NCI-H1694 treated with DMSO at 0.1 percent for 48 hours (cell line): ENCODE measurements around the gene SMTNL2.
"Not testable (repeated sequence)": the region's sequence is repeated elsewhere in the genome, so short reads cannot be mapped to it uniquely, and the experiment has no call there.

Source experiments
- DNase-seq: peaks from one replicate; lab custom pipeline; 2025; lab: John Stamatoyannopoulos, UW

SMTNL2 gene

DNA sequence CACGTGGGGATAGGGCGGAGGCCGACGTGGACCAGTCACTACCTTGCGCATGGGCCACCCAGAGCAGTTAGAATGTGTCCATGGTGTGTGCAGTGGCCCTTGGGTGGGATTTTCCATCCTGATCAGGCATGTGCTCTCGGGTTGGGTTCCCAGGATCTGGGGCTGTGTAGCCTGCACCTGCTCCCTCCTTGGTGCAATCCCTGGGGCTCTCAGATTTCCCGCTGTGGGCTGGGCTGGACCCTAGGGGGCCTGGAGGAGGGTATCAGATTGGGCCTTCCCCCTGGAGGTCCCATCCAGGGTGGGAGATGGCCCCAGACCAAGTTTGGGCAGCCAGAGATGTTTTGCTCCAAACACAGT lies 1.3 kb downstream of the SMTNL2 start:
- DNase-seq, result no peak

DNA sequence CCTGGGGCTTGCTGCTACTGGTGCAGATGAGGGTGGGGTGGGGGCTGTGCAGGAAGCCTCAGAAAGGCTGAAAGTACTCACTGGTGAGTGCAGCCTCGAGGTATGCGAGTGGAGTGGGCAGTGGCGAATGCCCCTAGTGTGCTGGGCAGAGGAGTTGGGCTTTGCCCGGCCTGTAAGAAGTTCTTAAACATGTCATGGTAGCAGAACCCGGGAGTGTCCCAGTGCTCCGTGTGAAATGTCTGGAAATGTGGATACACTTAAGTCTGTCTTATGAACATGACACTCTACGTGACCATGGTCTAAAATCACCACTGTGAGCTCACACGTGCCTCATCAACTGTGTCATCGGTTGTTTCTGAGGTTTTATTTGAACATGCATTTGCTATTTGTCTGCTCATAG lies 1.7 kb downstream of the SMTNL2 start:
- no peak for DNase-seq

DNA sequence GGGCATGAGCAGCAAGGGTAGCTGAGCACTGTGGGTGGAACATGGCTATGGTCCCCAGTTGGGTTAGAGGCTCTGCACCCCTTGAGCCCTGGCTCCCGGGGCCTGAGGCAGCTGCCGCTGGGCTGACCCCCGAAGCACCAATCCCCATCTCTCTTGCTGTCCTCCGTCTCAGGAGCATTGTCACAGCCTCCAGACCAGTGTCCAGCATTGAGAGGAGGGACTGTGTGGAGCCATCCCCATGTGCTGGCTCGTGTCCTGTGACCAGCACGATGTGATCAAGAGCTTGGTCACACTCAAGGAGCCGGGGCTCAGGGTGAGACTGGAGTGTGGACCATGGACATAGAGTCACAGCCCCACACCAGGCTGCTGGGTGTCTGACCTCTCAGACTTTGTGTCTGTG lies 2.9 kb downstream of the SMTNL2 start:
- no peak for DNase-seq

- no peak for DNase-seq
Measured at GRCh38 chr17:4587803-4588202, 3.5 kb downstream of the SMTNL2 start.

GRCh38 chr17:4588391-4588790 lies 4.1 kb downstream of the SMTNL2 start:
- DNase-seq, result no peak

DNA sequence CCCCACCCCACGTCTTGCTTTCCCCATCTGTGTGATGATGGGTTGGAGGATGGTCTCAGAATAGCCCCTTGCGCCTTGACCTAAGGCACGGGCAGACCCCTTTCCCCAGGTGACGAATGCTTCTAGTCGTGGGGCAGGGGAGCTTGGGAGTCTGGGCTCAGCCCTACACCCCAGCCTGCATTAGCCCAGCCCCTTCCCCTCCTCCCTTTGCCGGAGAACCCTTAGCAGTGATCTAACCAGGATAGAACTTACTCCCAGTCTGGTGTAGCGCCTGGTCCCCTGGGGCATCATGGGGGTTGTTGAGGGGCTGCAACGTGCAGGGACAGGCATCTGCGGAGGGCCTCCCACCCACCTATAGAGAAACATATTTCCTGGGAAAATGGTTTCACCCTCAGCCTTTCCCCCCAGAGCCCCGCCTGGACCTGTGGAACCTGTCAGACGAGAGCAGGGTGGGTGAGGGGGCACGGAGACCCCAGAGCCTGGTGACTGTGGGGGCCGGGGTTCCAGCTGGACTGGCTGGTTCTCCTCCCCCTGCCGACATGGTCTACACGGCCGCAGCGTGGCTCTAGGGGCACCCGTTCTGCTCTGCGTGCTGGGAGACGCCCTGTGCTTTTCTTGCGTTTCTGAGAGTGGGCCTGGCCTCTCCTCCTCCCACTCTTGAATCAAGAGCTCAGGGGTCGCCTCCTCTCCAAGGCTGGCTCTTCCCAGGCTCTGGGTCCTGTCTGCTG lies 4.7 kb downstream of the SMTNL2 start:
- no peak for DNase-seq

DNA sequence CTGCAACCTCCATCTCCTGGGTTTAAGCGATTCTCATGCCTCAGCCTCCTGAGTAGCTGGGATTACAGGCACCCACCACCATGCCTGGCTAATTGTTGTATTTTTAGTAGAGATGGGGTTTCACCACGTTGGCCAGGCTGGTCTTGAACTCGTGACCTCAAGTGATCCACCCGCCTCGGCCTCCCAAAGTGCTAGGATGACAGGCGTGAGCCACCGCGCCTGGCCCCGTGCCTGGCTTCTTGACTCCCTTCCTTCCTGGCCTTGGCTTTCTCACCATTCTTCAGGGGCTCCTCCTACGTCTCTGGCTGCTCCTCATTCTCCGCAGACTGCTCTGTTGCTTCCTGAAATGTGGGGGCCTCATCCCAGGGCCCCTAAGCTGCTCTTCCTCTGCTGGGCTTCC lies 5.7 kb downstream of the SMTNL2 start:
- DNase-seq, result not testable (repeated sequence)

GRCh38 chr17:4590981-4591453 lies 6.7 kb downstream of the SMTNL2 start:
- DNase-seq, result peak; percentile 23

DNA sequence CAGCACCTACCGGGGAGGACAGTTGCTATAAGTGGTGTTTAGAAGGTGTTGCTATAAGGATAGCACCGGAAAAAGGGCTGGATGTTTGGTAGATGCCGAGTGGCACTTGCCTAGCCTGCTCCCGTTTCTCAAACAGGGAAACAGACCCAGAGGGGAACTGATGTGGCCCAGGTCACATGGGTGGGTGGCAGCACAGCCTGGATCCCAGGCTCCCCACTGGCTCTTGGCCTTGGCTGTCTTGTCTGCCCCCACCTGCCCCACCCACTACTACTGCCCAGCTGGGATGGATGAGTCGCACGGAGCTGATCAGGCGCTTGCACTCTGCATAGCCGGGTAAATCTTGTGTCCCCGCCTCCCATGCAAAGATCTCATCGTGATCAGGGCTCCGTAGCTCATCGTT lies 7.2 kb downstream of the SMTNL2 start:
- DNase-seq, result no peak

DNA sequence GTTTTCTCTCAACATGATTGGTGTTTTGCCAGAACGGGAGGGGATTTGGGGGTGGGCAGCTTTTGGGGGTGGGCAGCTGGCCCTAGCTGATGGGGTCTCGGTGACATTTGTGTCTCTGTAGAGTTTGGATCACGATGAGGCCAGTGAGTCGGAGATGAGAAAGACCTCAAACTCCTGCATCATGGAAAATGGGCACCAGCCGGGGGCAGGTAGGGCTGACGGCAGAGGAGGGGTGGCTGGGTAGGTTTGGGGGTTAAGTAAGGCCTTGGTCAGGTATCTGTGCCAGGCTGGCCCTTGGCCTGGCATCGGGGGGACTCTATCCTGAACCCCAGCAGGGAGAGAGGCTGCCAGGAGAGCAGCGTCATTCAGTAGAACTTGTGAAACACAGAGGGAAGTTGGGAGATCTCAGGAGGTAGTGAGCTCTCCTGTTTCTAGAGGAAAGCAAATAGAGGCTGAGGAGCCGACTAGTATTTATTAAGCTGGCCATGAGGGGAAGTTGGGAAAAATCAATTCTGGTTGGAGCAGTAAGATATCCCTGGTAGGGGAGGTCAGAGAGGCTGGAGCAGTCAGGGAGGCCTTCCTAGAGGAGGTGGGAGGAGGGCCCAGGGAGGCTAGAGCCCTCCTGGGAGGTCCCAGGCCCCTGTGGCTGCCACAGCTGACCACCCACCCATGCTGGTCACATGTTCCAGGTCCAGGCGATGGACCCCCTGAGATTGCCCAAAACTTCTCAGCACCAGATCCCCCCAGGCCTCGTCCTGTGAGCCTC lies 8.1 kb downstream of the SMTNL2 start:
- DNase-seq, result no peak

DNA sequence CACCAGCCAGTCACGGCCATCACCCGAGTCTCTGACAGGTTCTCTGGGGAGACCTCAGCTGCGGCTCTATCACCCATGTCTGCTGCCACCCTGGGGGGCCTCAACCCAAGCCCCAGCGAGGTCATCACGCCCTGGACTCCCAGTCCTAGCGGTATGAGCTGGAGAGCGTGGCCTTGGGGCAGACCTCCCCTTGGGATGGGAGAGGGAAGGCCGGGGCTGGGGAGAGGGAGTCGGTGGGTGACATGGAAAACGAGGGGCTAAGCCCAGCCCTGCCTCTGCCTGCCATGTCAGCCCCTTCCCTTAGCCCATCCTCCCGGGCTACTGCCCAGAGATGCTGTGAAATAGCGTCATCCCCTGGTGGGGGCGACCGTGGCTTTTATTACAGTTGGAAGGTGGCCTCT lies 8.7 kb downstream of the SMTNL2 start:
- DNase-seq, result no peak

DNA sequence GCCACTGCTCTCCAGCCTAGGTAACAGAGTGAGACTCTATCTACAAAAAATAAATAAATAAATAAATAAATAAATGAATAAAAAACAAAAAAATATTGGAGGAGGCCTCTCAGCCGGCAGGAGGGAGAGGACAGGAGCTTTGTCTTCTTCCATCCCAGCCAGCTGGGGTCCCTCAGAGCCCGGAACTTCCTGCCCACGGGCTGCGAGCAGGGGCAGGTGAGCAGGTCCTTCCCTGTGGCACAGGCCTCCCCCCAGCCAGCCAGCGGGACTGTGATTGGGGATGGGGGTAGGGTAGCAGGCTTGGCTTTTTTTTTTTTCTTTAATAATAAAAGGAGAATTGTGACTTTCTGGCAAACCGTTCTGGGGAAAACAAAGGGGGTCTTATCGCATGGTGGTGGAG lies 10.1 kb downstream of the SMTNL2 start:
- DNase-seq, result no peak

- no peak for DNase-seq
Measured at GRCh38 chr17:4594931-4595684, 10.8 kb downstream of the SMTNL2 start.

DNA sequence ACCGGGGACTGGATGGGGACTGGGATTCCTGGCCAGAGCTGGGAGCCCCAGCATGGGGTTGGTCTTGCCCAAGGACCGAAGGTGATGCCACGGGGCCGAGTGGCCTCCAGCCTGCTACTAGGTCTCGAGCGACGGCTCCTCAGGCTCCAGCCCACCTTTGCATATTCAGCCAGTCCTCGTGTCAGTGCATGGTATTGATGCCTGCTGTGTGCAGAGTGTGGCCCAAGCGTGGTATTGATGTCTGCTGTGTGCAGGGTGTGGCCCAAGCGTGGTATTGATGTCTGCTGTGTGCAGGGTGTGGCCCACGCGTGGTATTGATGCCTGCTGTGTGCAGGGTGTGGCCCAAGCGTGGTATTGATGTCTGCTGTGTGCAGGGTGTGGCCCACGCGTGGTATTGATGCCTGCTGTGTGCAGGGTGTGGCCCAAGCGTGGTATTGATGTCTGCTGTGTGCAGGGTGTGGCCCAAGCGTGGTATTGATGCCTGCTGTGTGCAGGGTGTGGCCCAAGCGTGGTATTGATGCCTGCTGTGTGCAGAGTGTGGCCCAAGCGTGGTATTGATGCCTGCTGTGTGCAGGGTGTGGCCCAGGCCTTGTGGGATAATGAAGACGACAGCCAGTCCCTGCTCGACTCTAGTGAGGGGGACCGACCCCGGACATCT lies 11.5 kb downstream of the SMTNL2 start:
- not testable (repeated sequence) for DNase-seq

DNA sequence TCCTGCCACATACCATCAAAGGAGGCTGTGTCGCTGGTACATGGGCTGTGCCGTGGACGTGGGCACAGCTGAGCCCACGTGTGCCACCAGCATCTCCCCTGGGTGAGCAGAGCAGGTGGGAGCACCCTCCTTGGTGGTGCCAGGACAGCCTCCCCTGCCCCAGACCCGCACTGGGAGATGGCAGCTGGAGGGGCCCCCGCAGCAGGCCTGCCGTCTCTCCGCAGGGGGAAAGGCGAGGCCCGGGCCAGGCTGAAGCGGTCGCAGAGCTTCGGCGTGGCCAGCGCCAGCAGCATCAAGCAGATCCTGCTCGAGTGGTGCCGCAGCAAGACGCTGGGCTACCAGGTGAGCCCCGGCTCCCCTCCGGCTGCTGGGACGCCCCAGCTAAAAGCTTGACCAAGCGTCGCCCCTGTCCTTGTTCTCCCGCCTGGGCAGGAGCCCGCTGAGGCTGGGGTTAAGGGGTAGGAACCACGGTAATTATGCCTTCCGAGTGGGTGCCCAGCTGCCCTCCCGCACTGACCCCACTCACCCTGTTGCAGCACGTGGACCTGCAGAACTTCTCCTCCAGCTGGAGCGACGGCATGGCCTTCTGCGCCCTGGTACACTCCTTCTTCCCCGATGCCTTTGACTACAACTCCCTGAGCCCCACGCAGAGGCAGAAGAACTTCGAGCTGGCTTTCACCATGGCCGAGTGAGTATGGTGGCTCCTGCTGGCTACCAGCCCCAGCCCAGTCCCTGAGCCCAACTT lies 12.5 kb downstream of the SMTNL2 start:
- DNase-seq, result no peak

DNA sequence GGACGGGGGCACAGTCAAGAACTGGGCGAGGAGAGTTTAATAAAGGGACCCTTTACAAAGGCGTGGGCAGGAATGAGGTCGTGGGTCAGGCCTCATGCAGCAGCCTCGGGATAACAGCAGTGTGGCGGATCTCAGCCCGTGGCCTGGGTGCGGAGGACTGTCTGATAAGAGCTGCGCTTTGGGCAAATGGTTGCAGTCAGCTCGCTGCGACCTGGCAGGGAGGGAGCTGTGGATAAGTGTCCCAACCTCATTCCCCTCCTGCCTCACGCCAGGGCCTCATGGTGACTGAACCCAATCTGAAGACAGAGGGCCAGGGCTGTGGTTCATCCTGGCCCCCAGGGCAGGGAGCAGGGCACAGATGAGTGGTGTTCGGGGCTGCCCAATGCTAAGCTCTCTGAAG lies 13.6 kb downstream of the SMTNL2 start:
- DNase-seq, result no peak

DNA sequence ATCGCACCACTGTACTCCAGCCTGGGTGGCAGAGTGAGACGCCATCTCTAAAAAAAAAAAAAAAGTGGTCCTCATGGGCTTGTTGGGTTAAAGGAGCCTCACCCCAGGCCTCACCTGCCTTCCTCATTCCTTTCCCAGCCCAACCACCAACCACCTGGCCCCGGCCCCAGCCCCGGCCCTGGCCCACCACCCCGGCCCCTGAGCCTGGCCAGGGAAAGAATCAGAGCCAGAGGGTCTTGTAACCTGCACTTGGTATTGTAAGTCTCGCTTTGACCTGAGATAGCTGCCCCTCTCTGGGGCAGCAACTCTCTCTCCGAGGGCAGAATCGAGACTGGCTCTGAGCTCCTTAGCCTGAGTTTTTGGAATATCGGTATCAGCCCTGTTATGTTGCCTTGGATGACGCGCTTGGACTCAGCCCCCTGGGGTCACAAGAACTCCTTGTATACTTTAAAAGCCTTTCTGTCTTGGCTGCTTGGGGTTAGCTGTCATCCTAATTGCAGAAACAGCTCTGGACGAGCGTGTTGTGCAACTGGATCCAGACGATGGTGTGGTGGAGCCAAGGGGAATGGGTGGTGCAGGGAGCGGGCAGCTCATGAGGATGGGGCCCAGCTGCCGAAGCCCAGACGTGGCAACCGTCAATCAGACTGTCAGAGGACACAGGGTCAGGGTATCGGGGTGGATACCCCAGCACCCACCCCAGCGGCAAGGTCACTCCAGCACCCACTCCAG lies 14.6 kb downstream of the SMTNL2 start:
- DNase-seq, result no peak

DNA sequence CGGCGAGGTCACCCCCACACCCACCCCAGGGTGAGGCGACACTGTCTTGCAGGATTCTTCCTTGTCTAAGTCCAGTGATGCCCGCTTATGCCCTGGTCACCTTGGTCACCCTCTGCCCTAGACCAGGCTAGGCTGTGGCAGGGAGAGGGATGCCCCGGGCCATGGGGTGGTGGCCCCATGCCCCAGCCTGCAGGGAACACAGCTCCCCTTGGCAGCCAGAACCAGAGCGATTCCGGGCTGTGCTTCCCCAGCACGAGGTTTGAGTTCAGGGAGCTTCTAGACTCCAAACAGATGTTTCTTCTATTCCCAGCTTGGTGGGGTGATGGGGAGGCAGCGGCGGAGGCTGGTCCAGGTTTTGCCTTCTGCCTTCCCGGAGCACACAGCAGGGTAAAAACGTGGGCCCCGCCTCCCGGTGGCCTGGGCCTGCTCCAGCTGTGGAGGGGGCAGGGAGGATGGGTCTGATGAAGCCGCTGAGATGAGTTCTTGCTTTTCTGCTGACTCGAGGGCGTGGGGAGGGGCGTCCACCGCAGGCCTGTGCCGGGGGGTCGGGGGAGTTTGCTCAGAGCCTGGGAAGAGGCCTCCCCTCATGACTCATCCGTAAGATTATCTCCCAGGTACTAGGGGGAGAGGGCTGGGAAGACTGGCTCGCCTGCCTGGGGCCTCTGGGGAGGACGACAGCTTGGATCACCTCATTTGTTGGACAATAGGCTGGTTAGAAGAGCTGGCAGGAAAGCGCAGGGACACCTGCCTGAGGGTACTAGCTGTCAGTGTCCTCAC lies 15.4 kb downstream of the SMTNL2 start:
- peak; percentile 74 for DNase-seq

DNA sequence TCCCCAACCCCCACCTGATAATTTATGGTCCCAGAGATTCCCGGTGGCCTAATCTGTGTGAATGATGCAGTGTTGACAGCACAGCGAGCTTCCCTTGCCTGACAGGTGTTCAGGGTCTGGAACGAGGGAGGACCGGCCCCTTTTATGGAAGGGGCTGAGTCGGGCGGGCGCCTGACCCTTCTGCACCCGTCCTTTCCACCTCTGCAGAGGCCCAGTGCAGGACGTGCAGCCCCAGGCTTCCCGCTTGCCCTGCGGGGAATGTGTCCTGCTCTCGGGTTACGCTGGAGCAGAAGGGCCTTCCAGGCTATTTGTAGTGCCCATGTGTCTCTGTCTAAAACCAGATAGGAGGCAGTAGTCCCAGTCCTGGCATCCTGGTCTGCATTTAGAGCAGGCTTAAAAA lies 16.2 kb downstream of the SMTNL2 start:
- DNase-seq, result peak; percentile 21

- no peak for DNase-seq
Measured at GRCh38 chr17:4601326-4601725, 17.0 kb downstream of the SMTNL2 start.
